Neural progenitor cell (in vitro differentiated cells): ENCODE results near the gene ZNF621. TPM values are rescaled to one million over a fixed set of nuclear protein-coding genes. Genes with fewer than 3 reads are reported as not detected.
"Not testable (repeated sequence)": the region's sequence is repeated elsewhere in the genome, so short reads cannot be mapped to it uniquely, and the experiment has no call there.

Experiments
- DNase-seq: peaks from one replicate; pipeline ENCODE4 v3.0.0-alpha.2; 2016; ENCODE audit warnings: low spot score
- H2AFZ ChIP-seq: fragments of 200-600 bp; sonication (generic); replicated peaks from 2 replicates; pipeline ENCODE4 v1.6.1; 2016; ENCODE audit warnings: antibody characterized with exemption
- H3F3A ChIP-seq: fragments of 200-600 bp; sonication (generic); 2 replicates; pipeline ENCODE4 v1.6.1; 2016; ENCODE audit warnings: antibody characterized with exemption, low read depth
- H3K27ac ChIP-seq: fragments of 200-600 bp; sonication (generic); 2 replicates; pipeline ENCODE4 v1.5.1; 2016; ENCODE audit warnings: mild to moderate bottlenecking
- H3K27me3 ChIP-seq: fragments of 200-600 bp; sonication (generic); 2 replicates; pipeline ENCODE4 v1.6.1; 2016; ENCODE audit warnings: mild to moderate bottlenecking, moderate library complexity
- H3K36me3 ChIP-seq: fragments of 200-600 bp; sonication (generic); 2 replicates; pipeline ENCODE4 v1.5.1; 2016
- H3K4me1 ChIP-seq: fragments of 200-600 bp; sonication (generic); 2 replicates; pipeline ENCODE4 v1.6.1; 2016; ENCODE audit warnings: mixed run types
- H3K4me2 ChIP-seq: fragments of 200-600 bp; sonication (generic); 2 replicates; pipeline ENCODE4 v1.6.1; 2016
- H3K4me3 ChIP-seq: fragments of 200-600 bp; sonication (generic); 2 replicates; pipeline ENCODE4 v1.5.1; 2016
- H3K79me2 ChIP-seq: fragments of 200-600 bp; sonication (generic); 2 replicates; pipeline ENCODE4 v1.6.1; 2016; ENCODE audit warnings: low read depth
- H3K9ac ChIP-seq: fragments of 200-600 bp; sonication (generic); 2 replicates; pipeline ENCODE4 v1.6.1; 2016
- H3K9me3 ChIP-seq: fragments of 200-600 bp; sonication (generic); 2 replicates; pipeline ENCODE4 v1.5.1; 2016; ENCODE audit warnings: low read depth
- H4K20me1 ChIP-seq: fragments of 200-600 bp; sonication (generic); 2 replicates; pipeline ENCODE4 v1.6.1; 2016; ENCODE audit warnings: low read depth
- H3K27ac Mint-ChIP-seq: 3 replicates; pipeline ENCODE4 v1.8.0; 2021; ENCODE audit warnings: mixed read lengths
- H3K27me3 Mint-ChIP-seq: 2 replicates; pipeline ENCODE4 v1.8.0; 2022; ENCODE audit warnings: low read depth, mild to moderate bottlenecking, inconsistent platforms, moderate library complexity, mixed read lengths; ENCODE audit not compliant: insufficient read depth
- H3K36me3 Mint-ChIP-seq: 3 replicates; pipeline ENCODE4 v1.8.0; 2021; ENCODE audit warnings: mixed read lengths
- H3K4me1 Mint-ChIP-seq: 3 replicates; pipeline ENCODE4 v1.8.0; 2021; ENCODE audit warnings: mixed read lengths
- H3K4me3 Mint-ChIP-seq: 3 replicates; pipeline ENCODE4 v1.8.0; 2021; ENCODE audit warnings: mild to moderate bottlenecking, moderate library complexity, mixed read lengths
- H3K9me3 Mint-ChIP-seq: 3 replicates; pipeline ENCODE4 v1.8.0; 2020; ENCODE audit warnings: mixed read lengths
- CTCF ChIP-seq: fragments of 200-600 bp; sonication (generic); IDR thresholded peaks from 2 replicates; pipeline ENCODE4 v1.5.1; 2017; ENCODE audit warnings: antibody characterized with exemption, mild to moderate bottlenecking
- EZH2 ChIP-seq: fragments of 200-600 bp; sonication (generic); IDR thresholded peaks from 2 replicates; pipeline ENCODE4 v1.6.1; 2017; ENCODE audit warnings: antibody characterized with exemption, mild to moderate bottlenecking, moderate library complexity
- EZH2phosphoT487 ChIP-seq: fragments of 200-600 bp; sonication (generic); IDR thresholded peaks from 2 replicates; pipeline ENCODE4 v1.6.1; 2017; ENCODE audit warnings: antibody characterized with exemption
- total RNA-seq: library from RNA; depleted of rRNA; stranded (reverse); fragments of >200 nt; gene quantifications from 2 replicates; pipeline ENCODE4 v1.2.3, GENCODE V29; 2015; ENCODE audit warnings: low replicate concordance

The ZNF621 gene
- total RNA-seq, 1 donor from 2014 or later, result 24.8 TPM

GRCh38 chr3:40557575-40558161 is 32.9 kb downstream of the ZNF621 start:
- Histone ChIP-seq H3K9me3 (no peaks in the 10 kb centered on the region), H4K20me1 (no peaks in the 10 kb centered on the region), H3K4me3 (no peak overlapping the region), H3K27ac (no peak overlapping the region), H3K9ac (no peak overlapping the region), H3K4me2 (no peak overlapping the region), H2AFZ (no peak overlapping the region), H3F3A (no peaks in the 10 kb centered on the region), H3K36me3 (no peaks in the 10 kb centered on the region), H3K27me3 (no peaks in the 10 kb centered on the region), H3K4me1 (no peaks in the 10 kb centered on the region), H3K79me2 (no peaks in the 10 kb centered on the region)
- DNase-seq, result no peak
- peaks cover 10% of the 10 kb centered on the region for H3K9me3 Mint-ChIP-seq
- no peaks in the 10 kb centered on the region for H3K27me3 Mint-ChIP-seq
- no peaks in the 10 kb centered on the region for H3K4me1 Mint-ChIP-seq
- peaks cover 11% of the 10 kb centered on the region for H3K36me3 Mint-ChIP-seq
- TF ChIP-seq EZH2phosphoT487 (no peak), EZH2 (no peak), CTCF (no peak)
- H3K4me3 Mint-ChIP-seq, result no peak overlapping the region
- no peak overlapping the region for H3K27ac Mint-ChIP-seq

- not testable (repeated sequence) for H3K4me3 Mint-ChIP-seq
- peaks cover 10% of the 10 kb centered on the region for H3K9me3 Mint-ChIP-seq
These were observed 37.7 kb downstream of the ZNF621 start for GRCh38 chr3:40562482-40562881.

GRCh38 chr3:40565629-40566028 is 40.9 kb downstream of the ZNF621 start:
- Mint-ChIP-seq H3K36me3 (peaks cover 11% of the 10 kb centered on the region), H3K9me3 (peaks cover 16% of the 10 kb centered on the region)
- H3K4me3 Mint-ChIP-seq, H3K36me3 ChIP-seq, H3K79me2 ChIP-seq, H3K27me3 Mint-ChIP-seq, DNase-seq, H3K4me1 ChIP-seq, H3K27ac Mint-ChIP-seq, H3K9ac ChIP-seq, H3K4me1 Mint-ChIP-seq, H3K27me3 ChIP-seq, H2AFZ ChIP-seq, H3K27ac ChIP-seq, H3F3A ChIP-seq, H3K4me3 ChIP-seq, H3K4me2 ChIP-seq, H3K9me3 ChIP-seq, H4K20me1 ChIP-seq: not testable (repeated sequence)

More at GRCh38 chr3:40562482-40562881, 37.7 kb downstream of the ZNF621 start:
- H3K27me3 Mint-ChIP-seq, H2AFZ ChIP-seq, H3K9ac ChIP-seq, H3K27ac ChIP-seq, H3K79me2 ChIP-seq, H3K4me1 Mint-ChIP-seq, H3K36me3 ChIP-seq, DNase-seq, H3K4me3 ChIP-seq, H3F3A ChIP-seq, H3K4me2 ChIP-seq, H3K27ac Mint-ChIP-seq, H3K4me1 ChIP-seq, H3K9me3 ChIP-seq, H4K20me1 ChIP-seq, H3K27me3 ChIP-seq: not testable (repeated sequence)
- peaks cover 11% of the 10 kb centered on the region for H3K36me3 Mint-ChIP-seq

- no peak for DNase-seq
- Histone ChIP-seq H3K4me3 (no peak overlapping the region), H3K9me3 (no peaks in the 10 kb centered on the region), H2AFZ (no peak overlapping the region), H3K79me2 (no peaks in the 10 kb centered on the region), H3K27ac (no peak overlapping the region), H3K36me3 (no peaks in the 10 kb centered on the region), H3K4me2 (no peak overlapping the region), H3F3A (no peaks in the 10 kb centered on the region), H3K9ac (no peak overlapping the region), H3K27me3 (no peaks in the 10 kb centered on the region), H4K20me1 (no peaks in the 10 kb centered on the region), H3K4me1 (no peaks in the 10 kb centered on the region)
- no peak for TF ChIP-seq EZH2
- TF ChIP-seq CTCF, result no peak
- no peak for TF ChIP-seq EZH2phosphoT487
- Mint-ChIP-seq H3K9me3 (peaks cover 10% of the 10 kb centered on the region), H3K27me3 (peaks cover 2% of the 10 kb centered on the region), H3K27ac (no peak overlapping the region), H3K36me3 (peaks cover 3% of the 10 kb centered on the region), H3K4me3 (no peak overlapping the region), H3K4me1 (no peaks in the 10 kb centered on the region)
These were observed 41.9 kb downstream of the ZNF621 start for GRCh38 chr3:40566694-40567093.
